HepG2 (cell line): ENCODE results near the gene PTGDS. TPM values are rescaled to one million over a fixed set of nuclear protein-coding genes. Genes with fewer than 3 reads are reported as not detected.

Experiments
- ARID2 ChIP-seq: sonication (generic); formaldehyde crosslinking; IDR thresholded peaks from 2 replicates; pipeline ENCODE4 v1.8.1; 2022; ENCODE audit warnings: mild to moderate bottlenecking, missing genetic modification reagents, borderline replicate concordance
- ATM ChIP-seq: fragments of 450-650 bp; IDR thresholded peaks from 2 replicates; pipeline ENCODE4 v1.7.1; 2017; ENCODE audit warnings: mild to moderate bottlenecking, borderline replicate concordance
- BRD4 ChIP-seq: sonication (generic); formaldehyde crosslinking; IDR thresholded peaks from 2 replicates; pipeline ENCODE4 v1.4.0; 2020; ENCODE audit warnings: missing genetic modification reagents
- CCDC6 ChIP-seq: sonication (generic); formaldehyde crosslinking; IDR thresholded peaks from 2 replicates; pipeline ENCODE4 v1.8.1; 2022; ENCODE audit warnings: mild to moderate bottlenecking, missing genetic modification reagents, moderate library complexity
- CHD4 ChIP-seq: fragments of 200-600 bp; sonication (generic); IDR thresholded peaks from 2 replicates; pipeline ENCODE4 v1.7.0; 2017; ENCODE audit warnings: mild to moderate bottlenecking, low read length, borderline replicate concordance
- FOSL2 ChIP-seq: sonication (generic); formaldehyde crosslinking; IDR thresholded peaks from 2 replicates; pipeline ENCODE4 v1.4.0; 2020; ENCODE audit warnings: missing genetic modification reagents
- GATA4 ChIP-seq: sonication (generic); IDR thresholded peaks from 2 replicates; pipeline ENCODE4 v1.6.1; 2016; ENCODE audit warnings: antibody characterized with exemption, low read depth, borderline replicate concordance
- GATAD2A ChIP-seq: IDR thresholded peaks from 2 replicates; pipeline ENCODE4 v1.6.1; 2016
- KAT8 ChIP-seq: IDR thresholded peaks from 2 replicates; pipeline ENCODE4 v1.6.1; 2016; ENCODE audit warnings: missing genetic modification reagents, missing compliant biosample characterization
- KMT2B ChIP-seq: IDR thresholded peaks from 2 replicates; pipeline ENCODE4 v1.6.1; 2016; ENCODE audit warnings: missing genetic modification reagents, missing compliant biosample characterization
- SMAD9 ChIP-seq: sonication (generic); formaldehyde crosslinking; IDR thresholded peaks from 2 replicates; pipeline ENCODE4 v1.5.1; 2020; ENCODE audit warnings: mild to moderate bottlenecking, missing genetic modification reagents
- ZNF501 ChIP-seq: sonication (generic); formaldehyde crosslinking; IDR thresholded peaks from 2 replicates; pipeline ENCODE4 v1.5.1; 2020; ENCODE audit warnings: mild to moderate bottlenecking, moderate library complexity, missing genetic modification reagents
- ZNF850 ChIP-seq: sonication (generic); formaldehyde crosslinking; conservative IDR thresholded peaks from 2 replicates; pipeline ENCODE4 v1.9.0; 2021; ENCODE audit warnings: mild to moderate bottlenecking, missing genetic modification reagents
- polyA plus RNA-seq, 8 experiments: library from polyadenylated mRNA; depleted of rRNA in 3 of 8; stranded (reverse) in 7 of 8; unstranded in 1 of 8; fragments of >200 nt; fragmentation: Illumina TruSeq in 4 of 8; extraction: Trizol in 4 of 8; gene quantifications; 2 replicates each; pipeline versions ENCODE4 v1.2.1 to v1.2.3, GENCODE V29; 2011 to 2016; ENCODE audit warnings: low read depth in 4 of 8, missing spikeins in 1 of 8, mixed read lengths in 1 of 8; ENCODE audit not compliant: insufficient read depth in 1 of 8
- total RNA-seq, 5 experiments: library from RNA; depleted of rRNA; stranded (reverse); fragments of >200 nt; fragmentation: Illumina TruSeq; extraction: Trizol; gene quantifications; 2 replicates each; pipeline ENCODE4 v1.2.3, GENCODE V29; 2016; ENCODE audit warnings: low read depth in 1 of 5
- TF ChIP-seq, protein P1 (sequence below): sonication (generic); formaldehyde crosslinking; IDR thresholded peaks from 2 replicates; pipeline ENCODE4 v1.5.0; 2020; ENCODE audit warnings: mild to moderate bottlenecking, missing genetic modification reagents, moderate library complexity
- TF ChIP-seq, protein P2 (sequence below): sonication (generic); formaldehyde crosslinking; IDR thresholded peaks from 2 replicates; pipeline ENCODE4 v1.4.0; 2020; ENCODE audit warnings: mild to moderate bottlenecking, missing genetic modification reagents
- TF ChIP-seq, protein P3 (sequence below): sonication (generic); formaldehyde crosslinking; IDR thresholded peaks from 2 replicates; pipeline ENCODE4 v1.4.0; 2020; ENCODE audit warnings: missing genetic modification reagents
- TF ChIP-seq, protein P4 (sequence below): sonication (generic); formaldehyde crosslinking; IDR thresholded peaks from 2 replicates; pipeline ENCODE4 v1.5.1; 2020; ENCODE audit warnings: mild to moderate bottlenecking, missing genetic modification reagents, borderline replicate concordance
- TF ChIP-seq, protein P5 (sequence below): sonication (generic); formaldehyde crosslinking; IDR thresholded peaks from 2 replicates; pipeline ENCODE4 v1.5.1; 2020; ENCODE audit warnings: missing genetic modification reagents, mild to moderate bottlenecking, borderline replicate concordance
- TF ChIP-seq, protein P6 (sequence below): sonication (generic); formaldehyde crosslinking; IDR thresholded peaks from 2 replicates; pipeline ENCODE4 v1.4.0; 2020; ENCODE audit warnings: missing genetic modification reagents

The PTGDS gene
- total and polyA plus RNA-seq, 2 of the 13 experiments (the other 11 are each of a cell fraction or from before 2014, with no cell fraction given) = 0.33 to 0.50 TPM

DNA sequence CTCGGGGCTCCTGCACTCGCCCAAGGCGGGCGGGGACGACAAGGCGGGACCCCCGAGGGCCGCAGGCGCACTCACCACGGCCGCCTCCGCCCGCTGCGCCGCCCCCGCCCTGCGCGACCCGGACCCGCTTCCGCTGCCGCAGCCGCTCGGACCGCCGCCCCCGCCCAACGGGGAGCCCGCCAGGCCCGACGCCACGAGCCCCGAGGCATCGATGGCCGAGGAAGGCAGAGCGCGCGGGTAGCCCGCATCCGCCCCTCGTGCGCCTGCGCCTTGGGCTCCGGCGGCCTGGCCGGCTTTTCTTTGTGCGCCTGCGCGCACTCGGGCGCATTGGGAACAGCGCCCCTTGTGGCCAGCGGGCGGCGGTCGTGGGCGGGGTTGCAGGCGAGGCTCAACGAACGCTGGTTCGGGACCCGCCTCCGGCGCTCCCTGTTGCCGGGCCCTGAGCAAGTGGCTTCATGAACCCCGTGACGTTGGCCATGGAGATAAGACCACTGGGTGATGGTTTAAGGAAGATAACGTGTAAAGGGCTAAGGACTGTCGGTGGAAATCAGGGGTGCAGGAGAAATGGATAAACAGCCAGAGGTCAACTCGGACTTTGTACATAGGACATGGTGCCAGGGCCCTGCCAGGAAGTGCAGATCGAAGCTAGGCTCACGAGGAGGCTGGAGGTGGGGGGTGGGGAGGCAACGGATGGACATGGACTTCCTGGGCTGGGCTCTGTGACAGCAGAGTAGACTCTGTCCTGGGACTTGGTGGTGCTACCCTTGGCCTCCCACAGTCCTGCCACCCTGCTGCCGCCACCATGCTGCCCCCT is 32.6 kb upstream of the PTGDS start, which contains the start of the genes C8G and FBXW5 (continued):
- TF ChIP-seq, protein P1, sequence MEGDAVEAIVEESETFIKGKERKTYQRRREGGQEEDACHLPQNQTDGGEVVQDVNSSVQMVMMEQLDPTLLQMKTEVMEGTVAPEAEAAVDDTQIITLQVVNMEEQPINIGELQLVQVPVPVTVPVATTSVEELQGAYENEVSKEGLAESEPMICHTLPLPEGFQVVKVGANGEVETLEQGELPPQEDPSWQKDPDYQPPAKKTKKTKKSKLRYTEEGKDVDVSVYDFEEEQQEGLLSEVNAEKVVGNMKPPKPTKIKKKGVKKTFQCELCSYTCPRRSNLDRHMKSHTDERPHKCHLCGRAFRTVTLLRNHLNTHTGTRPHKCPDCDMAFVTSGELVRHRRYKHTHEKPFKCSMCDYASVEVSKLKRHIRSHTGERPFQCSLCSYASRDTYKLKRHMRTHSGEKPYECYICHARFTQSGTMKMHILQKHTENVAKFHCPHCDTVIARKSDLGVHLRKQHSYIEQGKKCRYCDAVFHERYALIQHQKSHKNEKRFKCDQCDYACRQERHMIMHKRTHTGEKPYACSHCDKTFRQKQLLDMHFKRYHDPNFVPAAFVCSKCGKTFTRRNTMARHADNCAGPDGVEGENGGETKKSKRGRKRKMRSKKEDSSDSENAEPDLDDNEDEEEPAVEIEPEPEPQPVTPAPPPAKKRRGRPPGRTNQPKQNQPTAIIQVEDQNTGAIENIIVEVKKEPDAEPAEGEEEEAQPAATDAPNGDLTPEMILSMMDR (CRISPR knock-in tag) = peak; percentile 92
- TF ChIP-seq GATAD2A (CRISPR knock-in tag) (peak; percentile 49; the same call in 1 of the 2 replicates), GATA4 (peak; percentile 15; the same call in 1 of the 2 replicates), ARID2 (CRISPR knock-in tag) (no peak), BRD4 (CRISPR knock-in tag) (no peak), FOSL2 (CRISPR knock-in tag) (peak; percentile 36; the same call in 1 of the 2 replicates), KAT8 (CRISPR knock-in tag) (0 out of 2 replicates have a peak, but pooled peaks have one; percentile 18), ZNF501 (CRISPR knock-in tag) (peak; percentile 84), CCDC6 (CRISPR knock-in tag) (no peak; the same call in 1 of the 2 replicates), ATM (no peak), SMAD9 (CRISPR knock-in tag) (no peak), KMT2B (CRISPR knock-in tag) (no peak), CHD4 (peak; percentile 95), ZNF850 (CRISPR knock-in tag) (0 out of 2 replicates have a peak, but pooled peaks have one; percentile 40)
- TF ChIP-seq, protein P2, sequence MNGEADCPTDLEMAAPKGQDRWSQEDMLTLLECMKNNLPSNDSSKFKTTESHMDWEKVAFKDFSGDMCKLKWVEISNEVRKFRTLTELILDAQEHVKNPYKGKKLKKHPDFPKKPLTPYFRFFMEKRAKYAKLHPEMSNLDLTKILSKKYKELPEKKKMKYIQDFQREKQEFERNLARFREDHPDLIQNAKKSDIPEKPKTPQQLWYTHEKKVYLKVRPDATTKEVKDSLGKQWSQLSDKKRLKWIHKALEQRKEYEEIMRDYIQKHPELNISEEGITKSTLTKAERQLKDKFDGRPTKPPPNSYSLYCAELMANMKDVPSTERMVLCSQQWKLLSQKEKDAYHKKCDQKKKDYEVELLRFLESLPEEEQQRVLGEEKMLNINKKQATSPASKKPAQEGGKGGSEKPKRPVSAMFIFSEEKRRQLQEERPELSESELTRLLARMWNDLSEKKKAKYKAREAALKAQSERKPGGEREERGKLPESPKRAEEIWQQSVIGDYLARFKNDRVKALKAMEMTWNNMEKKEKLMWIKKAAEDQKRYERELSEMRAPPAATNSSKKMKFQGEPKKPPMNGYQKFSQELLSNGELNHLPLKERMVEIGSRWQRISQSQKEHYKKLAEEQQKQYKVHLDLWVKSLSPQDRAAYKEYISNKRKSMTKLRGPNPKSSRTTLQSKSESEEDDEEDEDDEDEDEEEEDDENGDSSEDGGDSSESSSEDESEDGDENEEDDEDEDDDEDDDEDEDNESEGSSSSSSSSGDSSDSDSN (CRISPR knock-in tag) = no peak
- TF ChIP-seq, protein P3, sequence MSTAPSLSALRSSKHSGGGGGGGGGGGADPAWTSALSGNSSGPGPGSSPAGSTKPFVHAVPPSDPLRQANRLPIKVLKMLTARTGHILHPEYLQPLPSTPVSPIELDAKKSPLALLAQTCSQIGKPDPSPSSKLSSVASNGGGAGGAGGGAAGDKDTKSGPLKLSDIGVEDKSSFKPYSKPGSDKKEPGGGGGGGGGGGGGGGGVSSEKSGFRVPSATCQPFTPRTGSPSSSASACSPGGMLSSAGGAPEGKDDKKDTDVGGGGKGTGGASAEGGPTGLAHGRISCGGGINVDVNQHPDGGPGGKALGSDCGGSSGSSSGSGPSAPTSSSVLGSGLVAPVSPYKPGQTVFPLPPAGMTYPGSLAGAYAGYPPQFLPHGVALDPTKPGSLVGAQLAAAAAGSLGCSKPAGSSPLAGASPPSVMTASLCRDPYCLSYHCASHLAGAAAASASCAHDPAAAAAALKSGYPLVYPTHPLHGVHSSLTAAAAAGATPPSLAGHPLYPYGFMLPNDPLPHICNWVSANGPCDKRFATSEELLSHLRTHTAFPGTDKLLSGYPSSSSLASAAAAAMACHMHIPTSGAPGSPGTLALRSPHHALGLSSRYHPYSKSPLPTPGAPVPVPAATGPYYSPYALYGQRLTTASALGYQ (CRISPR knock-in tag) = no peak
- TF ChIP-seq, protein P4, sequence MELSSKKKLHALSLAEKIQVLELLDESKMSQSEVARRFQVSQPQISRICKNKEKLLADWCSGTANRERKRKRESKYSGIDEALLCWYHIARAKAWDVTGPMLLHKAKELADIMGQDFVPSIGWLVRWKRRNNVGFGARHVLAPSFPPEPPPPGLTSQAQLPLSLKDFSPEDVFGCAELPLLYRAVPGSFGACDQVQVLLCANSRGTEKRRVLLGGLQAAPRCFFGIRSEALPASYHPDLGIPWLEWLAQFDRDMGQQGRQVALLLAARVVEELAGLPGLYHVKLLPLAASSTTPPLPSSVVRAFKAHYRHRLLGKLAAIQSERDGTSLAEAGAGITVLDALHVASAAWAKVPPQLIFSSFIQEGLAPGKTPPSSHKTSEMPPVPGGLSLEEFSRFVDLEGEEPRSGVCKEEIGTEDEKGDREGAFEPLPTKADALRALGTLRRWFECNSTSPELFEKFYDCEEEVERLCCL (CRISPR knock-in tag) = no peak
- TF ChIP-seq, protein P5, sequence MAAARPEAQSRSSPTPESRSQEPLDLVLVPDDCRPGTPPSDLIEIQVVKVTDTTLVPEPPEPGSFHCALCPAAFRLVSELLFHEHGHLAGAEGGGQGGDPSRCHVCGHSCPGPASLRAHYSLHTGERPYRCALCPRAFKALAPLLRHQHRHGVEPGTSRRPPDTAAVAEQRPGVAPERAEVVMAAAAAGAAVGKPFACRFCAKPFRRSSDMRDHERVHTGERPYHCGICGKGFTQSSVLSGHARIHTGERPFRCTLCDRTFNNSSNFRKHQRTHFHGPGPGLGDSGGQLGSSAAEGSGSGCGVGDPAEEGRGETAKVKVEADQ (CRISPR knock-in tag) = no peak
- TF ChIP-seq, protein P6, sequence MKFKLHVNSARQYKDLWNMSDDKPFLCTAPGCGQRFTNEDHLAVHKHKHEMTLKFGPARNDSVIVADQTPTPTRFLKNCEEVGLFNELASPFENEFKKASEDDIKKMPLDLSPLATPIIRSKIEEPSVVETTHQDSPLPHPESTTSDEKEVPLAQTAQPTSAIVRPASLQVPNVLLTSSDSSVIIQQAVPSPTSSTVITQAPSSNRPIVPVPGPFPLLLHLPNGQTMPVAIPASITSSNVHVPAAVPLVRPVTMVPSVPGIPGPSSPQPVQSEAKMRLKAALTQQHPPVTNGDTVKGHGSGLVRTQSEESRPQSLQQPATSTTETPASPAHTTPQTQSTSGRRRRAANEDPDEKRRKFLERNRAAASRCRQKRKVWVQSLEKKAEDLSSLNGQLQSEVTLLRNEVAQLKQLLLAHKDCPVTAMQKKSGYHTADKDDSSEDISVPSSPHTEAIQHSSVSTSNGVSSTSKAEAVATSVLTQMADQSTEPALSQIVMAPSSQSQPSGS (CRISPR knock-in tag) = 0 out of 2 replicates have a peak, but pooled peaks have one; percentile 58
